ENCODE results near the gene DCHS2.

Gene DCHS2

DNA sequence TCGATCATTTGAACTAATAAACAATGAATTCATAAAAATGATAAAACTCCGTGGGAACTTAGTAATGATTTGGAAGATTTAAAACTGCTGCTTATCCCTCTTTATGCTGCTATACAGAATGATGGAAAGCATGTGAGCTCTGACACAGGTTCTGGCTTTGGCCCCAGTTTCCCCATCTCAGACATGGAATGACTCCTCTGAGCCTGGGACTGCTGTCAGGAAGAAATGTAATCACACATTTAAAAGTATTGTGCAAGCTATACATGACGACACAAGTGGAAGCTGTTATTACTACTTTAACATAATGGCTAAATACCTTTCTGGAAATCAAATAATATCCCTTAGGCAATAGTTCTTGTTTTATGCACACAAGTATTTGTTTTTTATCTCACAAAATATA is 161.7 kb downstream of the DCHS2 start:
- TF ChIP-seq SIN3A (IDR thresholded peaks at IDR 0.05; ENCODE audit: borderline replicate concordance, insufficient read depth, low read length): no peak
- TF ChIP-seq POLR2AphosphoS5 (IDR thresholded peaks at IDR 0.05; ENCODE audit: low read depth, low read length): no peak
- TF ChIP-seq FOXP2 (optimal IDR thresholded peaks at IDR 0.05; ENCODE audit: borderline replicate concordance, extremely low read depth, extremely low read length, insufficient read depth): no peak
- no peak for TF ChIP-seq TAF1 (IDR thresholded peaks at IDR 0.05; ENCODE audit: borderline replicate concordance, insufficient read depth, low read length)
- TF ChIP-seq, protein P1, sequence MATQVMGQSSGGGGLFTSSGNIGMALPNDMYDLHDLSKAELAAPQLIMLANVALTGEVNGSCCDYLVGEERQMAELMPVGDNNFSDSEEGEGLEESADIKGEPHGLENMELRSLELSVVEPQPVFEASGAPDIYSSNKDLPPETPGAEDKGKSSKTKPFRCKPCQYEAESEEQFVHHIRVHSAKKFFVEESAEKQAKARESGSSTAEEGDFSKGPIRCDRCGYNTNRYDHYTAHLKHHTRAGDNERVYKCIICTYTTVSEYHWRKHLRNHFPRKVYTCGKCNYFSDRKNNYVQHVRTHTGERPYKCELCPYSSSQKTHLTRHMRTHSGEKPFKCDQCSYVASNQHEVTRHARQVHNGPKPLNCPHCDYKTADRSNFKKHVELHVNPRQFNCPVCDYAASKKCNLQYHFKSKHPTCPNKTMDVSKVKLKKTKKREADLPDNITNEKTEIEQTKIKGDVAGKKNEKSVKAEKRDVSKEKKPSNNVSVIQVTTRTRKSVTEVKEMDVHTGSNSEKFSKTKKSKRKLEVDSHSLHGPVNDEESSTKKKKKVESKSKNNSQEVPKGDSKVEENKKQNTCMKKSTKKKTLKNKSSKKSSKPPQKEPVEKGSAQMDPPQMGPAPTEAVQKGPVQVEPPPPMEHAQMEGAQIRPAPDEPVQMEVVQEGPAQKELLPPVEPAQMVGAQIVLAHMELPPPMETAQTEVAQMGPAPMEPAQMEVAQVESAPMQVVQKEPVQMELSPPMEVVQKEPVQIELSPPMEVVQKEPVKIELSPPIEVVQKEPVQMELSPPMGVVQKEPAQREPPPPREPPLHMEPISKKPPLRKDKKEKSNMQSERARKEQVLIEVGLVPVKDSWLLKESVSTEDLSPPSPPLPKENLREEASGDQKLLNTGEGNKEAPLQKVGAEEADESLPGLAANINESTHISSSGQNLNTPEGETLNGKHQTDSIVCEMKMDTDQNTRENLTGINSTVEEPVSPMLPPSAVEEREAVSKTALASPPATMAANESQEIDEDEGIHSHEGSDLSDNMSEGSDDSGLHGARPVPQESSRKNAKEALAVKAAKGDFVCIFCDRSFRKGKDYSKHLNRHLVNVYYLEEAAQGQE (IDR thresholded peaks at IDR 0.05; ENCODE audit: insufficient read depth in 1 of 2, low read depth in 2 of 2, low read length in 2 of 2): no peak

DNA sequence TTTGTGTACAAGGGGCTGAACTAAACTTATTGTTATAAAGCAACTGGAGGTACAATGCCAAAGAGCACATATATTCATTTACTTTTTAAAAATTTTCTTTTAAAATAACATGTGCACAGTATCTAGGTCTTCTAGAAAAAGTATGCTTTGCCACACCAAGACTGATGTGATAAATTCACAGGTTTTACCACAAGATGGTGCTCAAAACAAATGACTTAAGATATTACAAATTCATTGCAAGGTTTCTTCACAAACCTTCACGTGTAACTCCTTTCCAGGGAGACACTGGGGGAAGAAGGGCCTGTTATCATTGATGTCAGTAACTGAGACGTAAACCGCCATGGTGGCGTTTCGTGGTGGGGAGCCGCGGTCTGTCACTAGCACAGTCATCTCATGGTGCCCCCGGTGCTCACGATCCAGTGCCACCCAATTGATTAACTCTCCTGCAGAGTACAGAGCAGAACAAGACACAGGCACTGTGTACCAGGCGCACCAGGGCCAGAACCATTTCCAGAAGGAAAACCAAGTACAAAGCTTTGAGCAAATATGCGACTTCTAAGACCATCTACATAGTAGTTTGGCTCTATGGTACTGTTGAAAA is 162.2 kb downstream of the DCHS2 start:
- no peak for TF ChIP-seq TAF1 (IDR thresholded peaks at IDR 0.05; ENCODE audit: borderline replicate concordance, insufficient read depth, low read length)
- TF ChIP-seq, protein P1 (IDR thresholded peaks at IDR 0.05; ENCODE audit: insufficient read depth in 1 of 2, low read depth in 2 of 2, low read length in 2 of 2): no peak
- TF ChIP-seq POLR2AphosphoS5 (IDR thresholded peaks at IDR 0.05; ENCODE audit: low read depth, low read length): no peak
- no peak for TF ChIP-seq SIN3A (IDR thresholded peaks at IDR 0.05; ENCODE audit: borderline replicate concordance, insufficient read depth, low read length)
- TF ChIP-seq FOXP2 (optimal IDR thresholded peaks at IDR 0.05; ENCODE audit: borderline replicate concordance, extremely low read depth, extremely low read length, insufficient read depth): no peak

- TF ChIP-seq SIN3A (IDR thresholded peaks at IDR 0.05; ENCODE audit: borderline replicate concordance, insufficient read depth, low read length): no peak
- no peak for TF ChIP-seq FOXP2 (optimal IDR thresholded peaks at IDR 0.05; ENCODE audit: borderline replicate concordance, extremely low read depth, extremely low read length, insufficient read depth)
- no peak for TF ChIP-seq POLR2AphosphoS5 (IDR thresholded peaks at IDR 0.05; ENCODE audit: low read depth, low read length)
- TF ChIP-seq, protein P1 (IDR thresholded peaks at IDR 0.05; ENCODE audit: insufficient read depth in 1 of 2, low read depth in 2 of 2, low read length in 2 of 2): no peak
- TF ChIP-seq TAF1 (IDR thresholded peaks at IDR 0.05; ENCODE audit: borderline replicate concordance, insufficient read depth, low read length): no peak
Observed at GRCh38 chr4:154328030-154328429, 163.6 kb downstream of the DCHS2 start.

- TF ChIP-seq SIN3A (IDR thresholded peaks at IDR 0.05; ENCODE audit: borderline replicate concordance, insufficient read depth, low read length) (no peak), TAF1 (IDR thresholded peaks at IDR 0.05; ENCODE audit: borderline replicate concordance, insufficient read depth, low read length) (no peak), FOXP2 (optimal IDR thresholded peaks at IDR 0.05; ENCODE audit: borderline replicate concordance, extremely low read depth, extremely low read length, insufficient read depth) (no peak), POLR2AphosphoS5 (IDR thresholded peaks at IDR 0.05; ENCODE audit: low read depth, low read length) (no peak)
- TF ChIP-seq, protein P1 (IDR thresholded peaks at IDR 0.05; ENCODE audit: insufficient read depth in 1 of 2, low read depth in 2 of 2, low read length in 2 of 2): no peak
Observed at GRCh38 chr4:154320521-154320920, 171.1 kb downstream of the DCHS2 start.
